ENCODE data around the gene ZNF518A. TPM values are rescaled to one million over a fixed set of nuclear protein-coding genes. Genes with fewer than 3 reads are reported as not detected.

Gene ZNF518A
- total and polyA plus RNA-seq, 10 of the 15 experiments (the other 5 are each of a cell fraction or from before 2014, with no cell fraction given) = 3.7 to 24.4 (median 15.4) TPM

GRCh38 chr10:96118604-96119450 lies 11.3 kb upstream of the ZNF518A start (continued):
- no peak for TF ChIP-seq KAT2A (conservative IDR thresholded peaks at IDR 0.05; ENCODE audit: control insufficient read depth, low read depth, low read length)
- no peak for TF ChIP-seq TBL1XR1 (IDR thresholded peaks at IDR 0.05; ENCODE audit: low read depth, low read length)
- TF ChIP-seq HSF1 (IDR thresholded peaks at IDR 0.05; ENCODE audit: low read depth, low read length) = no peak
- TF ChIP-seq BRCA1 (IDR thresholded peaks at IDR 0.05; ENCODE audit: low read depth, low read length) = no peak
- TF ChIP-seq NBN (IDR thresholded peaks at IDR 0.05) = no peak

GRCh38 chr10:96122824-96123223 lies 7.3 kb upstream of the ZNF518A start:
- no peak overlapping the region for H3K27ac ChIP-seq (ENCODE audit: control insufficient read depth, insufficient read depth)
- H3K36me3 ChIP-seq (ENCODE audit: control insufficient read depth in 2 of 2, insufficient read depth in 2 of 2, low read length in 1 of 2) = no peaks in the 10 kb centered on the region
- H3K79me2 ChIP-seq (ENCODE audit: control insufficient read depth, insufficient read depth, low read length) = no peaks in the 10 kb centered on the region
- ATAC-seq = peak; percentile 31; the same call in 1 of the 3 replicates
- no peak overlapping the region for H2AFZ ChIP-seq (ENCODE audit: control insufficient read depth, low read depth, low read length)
- no peak overlapping the region for H3K9ac ChIP-seq (ENCODE audit: control insufficient read depth, insufficient read depth, low read length)
- no TSS peak for BruUV-seq (replicated peaks)
- no peaks in the 10 kb centered on the region for H3K27me3 ChIP-seq (replicated peaks in 1 of 2; ENCODE audit: control insufficient read depth in 2 of 2, insufficient read depth in 2 of 2, low read length in 1 of 2)
- ChIA-PET CTCF (interaction anchor here (1.3 to 1.5 kb wide), 2 partner anchors 10 to 106 kb away, joined by 3 read pairs; no protein-coding TSS in a partner anchor), SMC1A (ENCODE audit: uncharacterized antibody, unreplicated experiment) (no interaction called here), POLR2A (no interaction called here), RAD21 (ENCODE audit: unreplicated experiment) (no interaction called here)
- H3K4me1 ChIP-seq (ENCODE audit: control insufficient read depth, insufficient read depth, low read length) = peaks cover 2% of the 10 kb centered on the region; the same call in 1 of the 2 replicates
- no peak for FAIRE-seq
- no peak for DNase-seq (ENCODE audit: low read depth, low spot score)
- H3K9me3 ChIP-seq (replicated peaks; ENCODE audit: control insufficient read depth, insufficient read depth, low read length) = no peaks in the 10 kb centered on the region
- no peak overlapping the region for H3K4me3 ChIP-seq
- in situ Hi-C loops (cut with MboI) (no loop called here), intact Hi-C loops (cut with micrococcal nuclease; ENCODE audit: unreplicated experiment) (no loop called here)
- no peaks in the 10 kb centered on the region for H4K20me1 ChIP-seq (ENCODE audit: control insufficient read depth, insufficient read depth)
- no peak overlapping the region for H3K4me2 ChIP-seq (ENCODE audit: control insufficient read depth, insufficient read depth)
- TF ChIP-seq NBN (IDR thresholded peaks at IDR 0.05) (no peak), TCF7 (IDR thresholded peaks at IDR 0.05; ENCODE audit: borderline replicate concordance) (peak; percentile 50; the same call in 1 of the 2 replicates), NRF1 (conservative IDR thresholded peaks at IDR 0.05; ENCODE audit: low read depth, low read length) (no peak), REST (IDR thresholded peaks at IDR 0.05; ENCODE audit: low read depth, low read length) (no peak), NFYA (IDR thresholded peaks at IDR 0.05; ENCODE audit: borderline replicate concordance, low read depth, low read length) (no peak), ZNF687 (IDR thresholded peaks at IDR 0.05) (no peak)
- TF ChIP-seq, protein P1, sequence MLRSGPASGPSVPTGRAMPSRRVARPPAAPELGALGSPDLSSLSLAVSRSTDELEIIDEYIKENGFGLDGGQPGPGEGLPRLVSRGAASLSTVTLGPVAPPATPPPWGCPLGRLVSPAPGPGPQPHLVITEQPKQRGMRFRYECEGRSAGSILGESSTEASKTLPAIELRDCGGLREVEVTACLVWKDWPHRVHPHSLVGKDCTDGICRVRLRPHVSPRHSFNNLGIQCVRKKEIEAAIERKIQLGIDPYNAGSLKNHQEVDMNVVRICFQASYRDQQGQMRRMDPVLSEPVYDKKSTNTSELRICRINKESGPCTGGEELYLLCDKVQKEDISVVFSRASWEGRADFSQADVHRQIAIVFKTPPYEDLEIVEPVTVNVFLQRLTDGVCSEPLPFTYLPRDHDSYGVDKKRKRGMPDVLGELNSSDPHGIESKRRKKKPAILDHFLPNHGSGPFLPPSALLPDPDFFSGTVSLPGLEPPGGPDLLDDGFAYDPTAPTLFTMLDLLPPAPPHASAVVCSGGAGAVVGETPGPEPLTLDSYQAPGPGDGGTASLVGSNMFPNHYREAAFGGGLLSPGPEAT (IDR thresholded peaks at IDR 0.05; ENCODE audit: low read depth) = no peak

Data from GM12878 (cell line).